HL-60 (cell line): ENCODE data around the gene TRPV2.

Experiments used
- GABPA ChIP-seq: IDR thresholded peaks from 2 replicates; pipeline ENCODE4 v1.6.1; 2012; ENCODE audit warnings: low read depth
- POLR2AphosphoS5 ChIP-seq: IDR thresholded peaks from 2 replicates; pipeline ENCODE4 v1.6.1; 2012; ENCODE audit warnings: low read depth
- SPI1 ChIP-seq: IDR thresholded peaks from 2 replicates; pipeline ENCODE4 v1.6.1; 2012; ENCODE audit warnings: low read depth, mild to moderate bottlenecking, borderline replicate concordance
- TF ChIP-seq, protein P1 (sequence below): IDR thresholded peaks from one replicate; pipeline ENCODE4 v1.5.1; 2011; ENCODE audit warnings: low read length, control low read depth, inconsistent platforms; ENCODE audit not compliant: insufficient read depth
- TF ChIP-seq, protein P2 (sequence below): IDR thresholded peaks from 2 replicates; pipeline ENCODE4 v1.6.1; 2012; ENCODE audit warnings: low read depth; ENCODE audit not compliant: insufficient replicate concordance

DNA sequence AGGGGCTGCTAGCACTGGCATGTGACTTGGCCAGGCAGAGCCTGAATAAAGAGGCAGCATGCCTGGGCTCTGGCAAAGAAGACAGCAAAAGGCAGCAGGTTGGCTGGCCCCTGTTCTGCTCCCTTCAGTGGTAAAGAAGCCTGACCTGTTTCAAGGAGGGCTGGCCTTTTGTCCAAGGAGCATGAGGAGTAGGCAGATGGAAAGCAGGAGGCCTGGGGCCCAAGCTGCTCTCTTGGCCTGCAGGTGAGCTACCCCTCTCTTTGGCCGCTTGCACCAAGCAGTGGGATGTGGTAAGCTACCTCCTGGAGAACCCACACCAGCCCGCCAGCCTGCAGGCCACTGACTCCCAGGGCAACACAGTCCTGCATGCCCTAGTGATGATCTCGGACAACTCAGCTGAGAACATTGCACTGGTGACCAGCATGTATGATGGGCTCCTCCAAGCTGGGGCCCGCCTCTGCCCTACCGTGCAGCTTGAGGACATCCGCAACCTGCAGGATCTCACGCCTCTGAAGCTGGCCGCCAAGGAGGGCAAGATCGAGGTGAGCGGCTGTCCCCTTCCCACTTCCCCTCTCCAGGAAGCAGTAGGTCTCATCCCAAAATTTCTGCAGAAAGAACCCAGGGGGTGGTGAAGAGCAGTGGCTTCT, 8.0 kb downstream of the TRPV2 start:
- TF ChIP-seq, protein P1, sequence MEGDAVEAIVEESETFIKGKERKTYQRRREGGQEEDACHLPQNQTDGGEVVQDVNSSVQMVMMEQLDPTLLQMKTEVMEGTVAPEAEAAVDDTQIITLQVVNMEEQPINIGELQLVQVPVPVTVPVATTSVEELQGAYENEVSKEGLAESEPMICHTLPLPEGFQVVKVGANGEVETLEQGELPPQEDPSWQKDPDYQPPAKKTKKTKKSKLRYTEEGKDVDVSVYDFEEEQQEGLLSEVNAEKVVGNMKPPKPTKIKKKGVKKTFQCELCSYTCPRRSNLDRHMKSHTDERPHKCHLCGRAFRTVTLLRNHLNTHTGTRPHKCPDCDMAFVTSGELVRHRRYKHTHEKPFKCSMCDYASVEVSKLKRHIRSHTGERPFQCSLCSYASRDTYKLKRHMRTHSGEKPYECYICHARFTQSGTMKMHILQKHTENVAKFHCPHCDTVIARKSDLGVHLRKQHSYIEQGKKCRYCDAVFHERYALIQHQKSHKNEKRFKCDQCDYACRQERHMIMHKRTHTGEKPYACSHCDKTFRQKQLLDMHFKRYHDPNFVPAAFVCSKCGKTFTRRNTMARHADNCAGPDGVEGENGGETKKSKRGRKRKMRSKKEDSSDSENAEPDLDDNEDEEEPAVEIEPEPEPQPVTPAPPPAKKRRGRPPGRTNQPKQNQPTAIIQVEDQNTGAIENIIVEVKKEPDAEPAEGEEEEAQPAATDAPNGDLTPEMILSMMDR, result no peak
- TF ChIP-seq POLR2AphosphoS5 (no peak), GABPA (no peak), SPI1 (no peak)
- TF ChIP-seq, protein P2, sequence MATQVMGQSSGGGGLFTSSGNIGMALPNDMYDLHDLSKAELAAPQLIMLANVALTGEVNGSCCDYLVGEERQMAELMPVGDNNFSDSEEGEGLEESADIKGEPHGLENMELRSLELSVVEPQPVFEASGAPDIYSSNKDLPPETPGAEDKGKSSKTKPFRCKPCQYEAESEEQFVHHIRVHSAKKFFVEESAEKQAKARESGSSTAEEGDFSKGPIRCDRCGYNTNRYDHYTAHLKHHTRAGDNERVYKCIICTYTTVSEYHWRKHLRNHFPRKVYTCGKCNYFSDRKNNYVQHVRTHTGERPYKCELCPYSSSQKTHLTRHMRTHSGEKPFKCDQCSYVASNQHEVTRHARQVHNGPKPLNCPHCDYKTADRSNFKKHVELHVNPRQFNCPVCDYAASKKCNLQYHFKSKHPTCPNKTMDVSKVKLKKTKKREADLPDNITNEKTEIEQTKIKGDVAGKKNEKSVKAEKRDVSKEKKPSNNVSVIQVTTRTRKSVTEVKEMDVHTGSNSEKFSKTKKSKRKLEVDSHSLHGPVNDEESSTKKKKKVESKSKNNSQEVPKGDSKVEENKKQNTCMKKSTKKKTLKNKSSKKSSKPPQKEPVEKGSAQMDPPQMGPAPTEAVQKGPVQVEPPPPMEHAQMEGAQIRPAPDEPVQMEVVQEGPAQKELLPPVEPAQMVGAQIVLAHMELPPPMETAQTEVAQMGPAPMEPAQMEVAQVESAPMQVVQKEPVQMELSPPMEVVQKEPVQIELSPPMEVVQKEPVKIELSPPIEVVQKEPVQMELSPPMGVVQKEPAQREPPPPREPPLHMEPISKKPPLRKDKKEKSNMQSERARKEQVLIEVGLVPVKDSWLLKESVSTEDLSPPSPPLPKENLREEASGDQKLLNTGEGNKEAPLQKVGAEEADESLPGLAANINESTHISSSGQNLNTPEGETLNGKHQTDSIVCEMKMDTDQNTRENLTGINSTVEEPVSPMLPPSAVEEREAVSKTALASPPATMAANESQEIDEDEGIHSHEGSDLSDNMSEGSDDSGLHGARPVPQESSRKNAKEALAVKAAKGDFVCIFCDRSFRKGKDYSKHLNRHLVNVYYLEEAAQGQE, result no peak
